IMR-90 (cell line): ENCODE results near the gene OGFOD2. TPM values are rescaled to one million over a fixed set of nuclear protein-coding genes. Genes with fewer than 3 reads are reported as not detected.

Experiments
- ATAC-seq: fragments of 200-7000 bp; cut with Tn5 transposase; 2 replicates; pipeline ENCODE4 v1.9.1; 2020; ENCODE audit warnings: low read depth, mild to moderate bottlenecking, moderate library complexity
- BruUV-seq: library from RNA; stranded (reverse); fragments of 400-500 nt; replicated peaks from 2 replicates; lab custom pipeline; 2021; lab: Mats Ljungman, UMichigan
- CTCF ChIA-PET: fragments of 300-600 bp; formaldehyde crosslinking; extraction: SDS; loops from one replicate; lab custom pipeline; 2021; ENCODE audit warnings: antibody characterized with exemption; lab: Yijun Ruan, JAX
- POLR2A ChIA-PET: fragments of 300-600 bp; sonication (Branson Sonifier 250); formaldehyde crosslinking; loops from one replicate; lab custom pipeline; 2022; ENCODE audit warnings: antibody characterized with exemption; ENCODE audit not compliant: unreplicated experiment; lab: Charles Lee
- DNase-seq: peaks from one replicate; pipeline ENCODE4 v3.0.0; 2013
- H2AFZ ChIP-seq: replicated peaks from 2 replicates; pipeline ENCODE3; 2013; ENCODE audit warnings: low read length, mild to moderate bottlenecking; ENCODE audit not compliant: poor library complexity
- H2AK5ac ChIP-seq: 2 replicates; pipeline ENCODE4 v1.6.1; 2013; ENCODE audit warnings: low read depth, low read length, inconsistent platforms
- H2AK9ac ChIP-seq: replicated peaks from 2 replicates; pipeline ENCODE3; 2013; ENCODE audit warnings: mild to moderate bottlenecking, low read depth, low read length, moderate library complexity; ENCODE audit not compliant: poor library complexity
- H2BK120ac ChIP-seq: 2 replicates; pipeline ENCODE4 v1.6.1; 2013; ENCODE audit warnings: low read depth, low read length, inconsistent platforms
- H2BK15ac ChIP-seq: 3 replicates; pipeline ENCODE4 v1.6.1; 2013; ENCODE audit warnings: low read depth, low read length, inconsistent platforms
- H2BK20ac ChIP-seq: 2 replicates; pipeline ENCODE4 v1.6.1; 2013; ENCODE audit warnings: low read depth, mild to moderate bottlenecking, inconsistent platforms, low read length, moderate library complexity
- H2BK5ac ChIP-seq: 2 replicates; pipeline ENCODE4 v1.6.1; 2013; ENCODE audit warnings: mild to moderate bottlenecking, low read depth, low read length, inconsistent platforms; ENCODE audit not compliant: poor library complexity, severe bottlenecking
- H3K14ac ChIP-seq: replicated peaks from 2 replicates; pipeline ENCODE4 v1.6.1; 2013; ENCODE audit warnings: low read depth, low read length, inconsistent platforms
- H3K18ac ChIP-seq: 2 replicates; pipeline ENCODE4 v1.6.1; 2013; ENCODE audit warnings: low read depth, low read length, control low read depth
- H3K23ac ChIP-seq: 2 replicates; pipeline ENCODE4 v1.6.1; 2013; ENCODE audit warnings: low read depth, low read length, inconsistent platforms
- H3K27ac ChIP-seq: 2 replicates; pipeline ENCODE4 v1.5.1; 2013; ENCODE audit warnings: mild to moderate bottlenecking, control low read depth, low read length; ENCODE audit not compliant: insufficient read depth
- H3K27me3 ChIP-seq: 2 replicates; pipeline ENCODE4 v1.6.1; 2013; ENCODE audit warnings: low read length; ENCODE audit not compliant: control insufficient read depth, insufficient read depth
- H3K36me3 ChIP-seq: 2 replicates; pipeline ENCODE4 v1.6.1; 2013; ENCODE audit warnings: low read length, mixed read lengths; ENCODE audit not compliant: control insufficient read depth, insufficient read depth
- H3K4ac ChIP-seq: 2 replicates; pipeline ENCODE4 v1.6.1; 2013; ENCODE audit warnings: low read depth, low read length, inconsistent platforms
- H3K4me1 ChIP-seq: 2 replicates; pipeline ENCODE4 v1.6.1; 2013; ENCODE audit warnings: low read length, mixed read lengths; ENCODE audit not compliant: control insufficient read depth, insufficient read depth
- H3K4me2 ChIP-seq: 2 replicates; pipeline ENCODE4 v1.6.1; 2013; ENCODE audit warnings: low read depth, mild to moderate bottlenecking, control low read depth, low read length, moderate library complexity
- H3K4me3 ChIP-seq: 2 replicates; pipeline ENCODE4 v1.5.1; 2013; ENCODE audit warnings: low read depth, mild to moderate bottlenecking, control low read depth, low read length, moderate library complexity; ENCODE audit not compliant: insufficient read depth
- H3K56ac ChIP-seq: 2 replicates; pipeline ENCODE4 v1.6.1; 2013; ENCODE audit warnings: low read length, inconsistent platforms; ENCODE audit not compliant: insufficient read depth; ENCODE audit errors: extremely low read depth
- H3K79me1 ChIP-seq, 2 experiments: 2 replicates each; pipeline ENCODE4 v1.6.1; 2013; ENCODE audit warnings: low read length in 2 of 2, inconsistent platforms in 1 of 2, low read depth in 1 of 2
- H3K9ac ChIP-seq: 2 replicates; pipeline ENCODE4 v1.6.1; 2013; ENCODE audit warnings: low read depth, low read length, control low read depth
- H3K9me1 ChIP-seq: 2 replicates; pipeline ENCODE4 v1.6.1; 2013; ENCODE audit warnings: low read length, inconsistent platforms; ENCODE audit not compliant: insufficient read depth
- H3K9me3 ChIP-seq: 2 replicates; pipeline ENCODE4 v1.6.1; 2013; ENCODE audit warnings: low read length; ENCODE audit not compliant: control insufficient read depth, insufficient read depth
- H4K20me1 ChIP-seq: 2 replicates; pipeline ENCODE4 v1.6.1; 2013; ENCODE audit warnings: low read length, inconsistent platforms; ENCODE audit not compliant: insufficient read depth
- H4K5ac ChIP-seq: 2 replicates; pipeline ENCODE4 v1.6.1; 2013; ENCODE audit warnings: mild to moderate bottlenecking, low read depth, low read length, control low read depth
- H4K8ac ChIP-seq, 2 experiments: 2 replicates each; pipeline ENCODE4 v1.6.1; 2013; ENCODE audit warnings: low read depth in 2 of 2, low read length in 2 of 2, control low read depth in 1 of 2, inconsistent platforms in 1 of 2
- H4K91ac ChIP-seq: 2 replicates; pipeline ENCODE4 v1.6.1; 2013; ENCODE audit warnings: low read depth, low read length, inconsistent platforms; ENCODE audit not compliant: insufficient read depth
- BHLHE40 ChIP-seq: fragments of 150-350 bp; IDR thresholded peaks from 2 replicates; pipeline ENCODE4 v1.6.1; 2016; ENCODE audit warnings: mild to moderate bottlenecking, low read depth, low read length
- CEBPB ChIP-seq: IDR thresholded peaks from 2 replicates; pipeline ENCODE4 v1.6.1; 2012; ENCODE audit warnings: low read depth, low read length, improper control_type of control experiment
- CHD1 ChIP-seq: IDR thresholded peaks from 2 replicates; pipeline ENCODE4 v1.6.1; 2012; ENCODE audit warnings: low read depth, low read length, improper control_type of control experiment
- CTCF ChIP-seq: conservative IDR thresholded peaks from 2 replicates; pipeline ENCODE4 v1.5.1; 2012; ENCODE audit warnings: mild to moderate bottlenecking, low read depth, low read length, improper control_type of control experiment
- ELK1 ChIP-seq: fragments of 150-350 bp; IDR thresholded peaks from 2 replicates; pipeline ENCODE4 v1.6.1; 2016; ENCODE audit warnings: low read depth, mild to moderate bottlenecking, low read length, moderate library complexity, borderline replicate concordance
- FOS ChIP-seq: fragments of 150-350 bp; IDR thresholded peaks from 2 replicates; pipeline ENCODE4 v1.6.1; 2016; ENCODE audit warnings: low read depth, low read length
- MAFK ChIP-seq: IDR thresholded peaks from 2 replicates; pipeline ENCODE4 v1.6.1; 2012; ENCODE audit warnings: low read depth, low read length, improper control_type of control experiment
- MAZ ChIP-seq: IDR thresholded peaks from 2 replicates; pipeline ENCODE4 v1.6.1; 2012; ENCODE audit warnings: low read depth, mild to moderate bottlenecking, low read length, improper control_type of control experiment, moderate library complexity, borderline replicate concordance
- MXI1 ChIP-seq: IDR thresholded peaks from 2 replicates; pipeline ENCODE4 v1.6.1; 2012; ENCODE audit warnings: low read depth, mild to moderate bottlenecking, low read length, moderate library complexity, borderline replicate concordance
- POLR2A ChIP-seq: IDR thresholded peaks from 2 replicates; pipeline ENCODE4 v1.6.1; 2012; ENCODE audit warnings: mild to moderate bottlenecking, low read depth, low read length
- RAD21 ChIP-seq: IDR thresholded peaks from 2 replicates; pipeline ENCODE4 v1.6.1; 2012; ENCODE audit warnings: low read length, improper control_type of control experiment
- RCOR1 ChIP-seq: IDR thresholded peaks from 2 replicates; pipeline ENCODE4 v1.6.1; 2012; ENCODE audit warnings: mild to moderate bottlenecking, low read length, improper control_type of control experiment; ENCODE audit not compliant: insufficient replicate concordance
- RFX5 ChIP-seq: IDR thresholded peaks from 2 replicates; pipeline ENCODE4 v1.8.0; 2012; ENCODE audit warnings: low read depth, mild to moderate bottlenecking, low read length, moderate library complexity
- SMC3 ChIP-seq: fragments of 150-350 bp; IDR thresholded peaks from 2 replicates; pipeline ENCODE4 v1.6.1; 2016; ENCODE audit warnings: low read depth, mild to moderate bottlenecking, antibody characterized with exemption, low read length, moderate library complexity
- WGBS, 2 experiments: methylation state at CpG; one replicate each; pipeline versions ENCODE4 v1.1.5 to v1.1.7; 2013; ENCODE audit warnings: missing lambda C conversion rate in 2 of 2; ENCODE audit not compliant: insufficient read length in 1 of 2; ENCODE audit errors: extremely low coverage in 2 of 2; 5-methylcytosine and 5-hydroxymethylcytosine counted together
- dilution Hi-C: fragments of 300-500 bp; cut with HindIII; formaldehyde crosslinking; loops from one replicate; pipeline ENCODE4 v1.14.3; 2018; ENCODE audit warnings: low sequenced_read_pairs; ENCODE audit not compliant: unreplicated experiment
- in situ Hi-C: fragments of 300-500 bp; cut with MboI; formaldehyde crosslinking; loops from 3 replicates; pipeline ENCODE4 v1.14.3; 2019; ENCODE audit warnings: low sequenced_read_pairs, inconsistent platforms, mixed read lengths
- intact Hi-C: fragments of 100-400 bp; cut with micrococcal nuclease; formaldehyde crosslinking; loops from 2 replicates; pipeline ENCODE4 v1.10.0; 2022
- polyA plus RNA-seq, 3 experiments: library from polyadenylated mRNA; depleted of rRNA; stranded (reverse); fragments of >200 nt; gene quantifications; 2 replicates each; pipeline ENCODE4 v1.2.3, GENCODE V29; 2012; ENCODE audit warnings: low replicate concordance in 1 of 3
- total RNA-seq: library from RNA; depleted of rRNA; stranded (reverse); fragments of >200 nt; gene quantifications from 2 replicates; pipeline ENCODE4 v1.2.3, GENCODE V29; 2012

Gene OGFOD2
- total and polyA plus RNA-seq, 2 of the 4 experiments (the other 2 are of a cell fraction), result 4.3 to 18.2 TPM

- Histone ChIP-seq H2BK15ac (no peak overlapping the region), H3K18ac (no peak overlapping the region), H3K9me3 (no peaks in the 10 kb centered on the region), H3K14ac (no peak overlapping the region), H3K56ac (no peak overlapping the region), H2AK5ac (0 out of 2 replicates have a peak overlapping the region, but pooled peaks have one; percentile 15), H3K4me2 (no peak overlapping the region), H4K8ac (no peak overlapping the region), H3K79me1 (no peaks in the 10 kb centered on the region; a peak in 1 of 4 replicates), H3K4me3 (no peak overlapping the region), H3K9me1 (peaks cover 7% of the 10 kb centered on the region), H3K27me3 (no peaks in the 10 kb centered on the region), H2BK20ac (no peak overlapping the region), H4K5ac (no peak overlapping the region), H3K23ac (no peak overlapping the region), H3K36me3 (peaks cover 2% of the 10 kb centered on the region; the same call in 1 of the 2 replicates), H2AK9ac (no peak overlapping the region), H2BK5ac (no peak overlapping the region), H3K27ac (no peak overlapping the region), H2AFZ (no peak overlapping the region), H4K20me1 (0 out of 2 replicates have a peak, but pooled peaks cover 4% of the 10 kb centered on the region), H2BK120ac (no peak overlapping the region), H3K4me1 (peaks cover 8% of the 10 kb centered on the region), H3K4ac (no peak overlapping the region), H4K91ac (no peak overlapping the region), H3K9ac (no peak overlapping the region)
- CTCF ChIA-PET, result no interaction called here
- intact Hi-C loops, result no loop called here
- in situ Hi-C loops, result no loop called here
- TF ChIP-seq RCOR1 (no peak), FOS (no peak), RFX5 (no peak), POLR2A (no peak), MAZ (no peak), CEBPB (no peak), RAD21 (no peak), MAFK (no peak), CHD1 (no peak), MXI1 (no peak), ELK1 (no peak), SMC3 (no peak), CTCF (no peak), BHLHE40 (no peak)
- ATAC-seq, result no peak
- DNase-seq, result no peak
- POLR2A ChIA-PET, result no interaction called here
- no TSS peak for BruUV-seq
- no CpG with 5 or more reads among the region's 1 CpG for WGBS, 2 experiments
- dilution Hi-C loops, result no loop called here
Measured at GRCh38 chr12:123017753-123018152, 42.7 kb downstream of the OGFOD2 start.
